H4 (cell line): ENCODE data around the gene ANHX. TPM values are rescaled to one million over a fixed set of nuclear protein-coding genes. Genes with fewer than 3 reads are reported as not detected.
A peak's percentile ranks its signal among the peaks of the same experiment; 100 is the strongest.

ENCODE experiments used
- DNase-seq: peaks from one replicate; pipeline ENCODE4 v3.0.0-alpha.2; 2015; ENCODE audit warnings: low spot score
- total RNA-seq: library from RNA; depleted of rRNA; stranded (reverse); fragments of >200 nt; shearing (Covaris generic); gene quantifications from 2 replicates; pipeline ENCODE4 v1.2.3, GENCODE V29; 2014; rRNA removed

ANHX gene
- total RNA-seq, 1 experiment from 2014 or later, result not detected

DNA sequence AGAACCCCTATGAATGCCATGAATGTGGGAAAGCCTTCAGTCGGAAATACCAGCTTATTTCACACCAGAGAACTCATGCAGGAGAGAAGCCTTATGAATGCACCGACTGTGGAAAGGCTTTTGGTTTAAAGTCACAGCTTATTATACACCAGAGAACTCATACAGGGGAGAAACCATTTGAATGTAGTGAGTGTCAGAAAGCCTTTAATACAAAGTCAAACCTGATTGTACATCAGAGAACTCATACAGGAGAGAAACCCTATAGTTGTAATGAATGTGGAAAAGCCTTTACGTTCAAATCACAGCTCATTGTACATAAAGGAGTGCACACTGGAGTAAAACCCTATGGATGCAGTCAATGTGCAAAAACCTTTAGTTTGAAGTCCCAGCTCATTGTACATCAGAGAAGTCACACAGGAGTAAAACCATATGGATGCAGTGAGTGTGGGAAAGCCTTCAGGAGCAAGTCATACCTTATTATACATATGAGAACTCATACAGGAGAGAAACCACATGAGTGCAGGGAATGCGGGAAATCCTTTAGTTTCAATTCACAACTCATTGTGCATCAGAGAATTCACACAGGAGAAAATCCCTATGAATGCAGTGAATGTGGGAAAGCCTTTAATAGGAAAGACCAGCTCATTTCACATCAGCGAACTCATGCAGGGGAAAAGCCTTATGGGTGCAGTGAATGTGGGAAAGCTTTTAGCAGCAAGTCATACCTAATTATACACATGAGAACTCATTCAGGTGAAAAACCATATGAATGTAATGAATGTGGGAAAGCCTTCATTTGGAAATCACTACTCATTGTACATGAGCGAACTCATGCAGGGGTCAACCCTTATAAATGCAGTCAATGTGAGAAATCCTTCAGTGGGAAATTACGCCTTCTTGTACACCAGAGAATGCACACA lies 32.1 kb downstream of the ANHX start:
- no peak for DNase-seq

DNA sequence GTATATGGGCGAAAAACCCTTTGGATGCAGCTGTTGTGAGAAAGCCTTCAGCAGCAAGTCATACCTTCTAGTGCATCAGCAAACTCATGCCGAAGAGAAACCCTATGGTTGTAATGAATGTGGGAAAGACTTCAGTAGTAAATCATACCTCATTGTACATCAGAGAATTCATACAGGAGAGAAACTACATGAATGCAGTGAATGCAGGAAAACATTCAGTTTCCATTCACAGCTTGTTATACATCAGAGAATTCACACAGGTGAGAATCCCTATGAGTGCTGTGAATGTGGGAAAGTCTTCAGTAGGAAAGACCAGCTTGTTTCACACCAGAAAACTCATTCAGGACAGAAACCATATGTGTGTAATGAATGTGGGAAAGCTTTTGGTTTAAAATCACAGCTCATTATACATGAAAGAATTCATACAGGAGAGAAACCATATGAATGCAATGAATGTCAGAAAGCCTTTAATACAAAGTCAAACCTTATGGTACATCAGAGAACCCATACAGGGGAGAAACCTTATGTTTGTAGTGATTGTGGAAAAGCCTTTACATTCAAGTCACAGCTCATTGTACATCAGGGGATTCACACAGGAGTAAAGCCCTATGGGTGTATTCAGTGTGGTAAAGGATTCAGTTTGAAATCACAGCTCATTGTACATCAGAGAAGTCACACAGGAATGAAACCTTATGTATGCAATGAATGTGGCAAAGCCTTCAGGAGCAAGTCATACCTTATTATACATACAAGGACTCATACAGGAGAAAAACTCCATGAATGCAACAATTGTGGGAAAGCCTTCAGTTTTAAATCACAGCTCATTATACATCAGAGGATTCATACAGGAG lies 33.0 kb downstream of the ANHX start:
- no peak for DNase-seq

DNA sequence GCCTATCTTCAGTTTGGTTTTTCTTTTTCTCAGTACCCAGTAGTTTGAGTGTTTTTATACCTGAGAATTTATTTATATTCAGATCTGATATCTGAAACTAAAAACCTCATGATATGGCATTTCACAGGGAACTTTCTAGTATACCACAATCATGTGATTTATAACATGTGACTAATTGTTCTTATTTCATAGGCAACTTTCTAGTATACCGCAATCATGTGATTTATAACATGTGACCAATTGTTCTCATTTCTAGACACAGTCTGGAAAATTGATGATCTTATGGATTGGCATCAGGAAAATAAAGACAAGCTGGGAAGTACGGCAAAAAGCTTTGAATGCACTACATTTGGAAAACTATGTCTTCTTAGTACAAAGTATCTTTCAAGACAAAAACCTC lies 33.8 kb downstream of the ANHX start:
- no peak for DNase-seq

DNA sequence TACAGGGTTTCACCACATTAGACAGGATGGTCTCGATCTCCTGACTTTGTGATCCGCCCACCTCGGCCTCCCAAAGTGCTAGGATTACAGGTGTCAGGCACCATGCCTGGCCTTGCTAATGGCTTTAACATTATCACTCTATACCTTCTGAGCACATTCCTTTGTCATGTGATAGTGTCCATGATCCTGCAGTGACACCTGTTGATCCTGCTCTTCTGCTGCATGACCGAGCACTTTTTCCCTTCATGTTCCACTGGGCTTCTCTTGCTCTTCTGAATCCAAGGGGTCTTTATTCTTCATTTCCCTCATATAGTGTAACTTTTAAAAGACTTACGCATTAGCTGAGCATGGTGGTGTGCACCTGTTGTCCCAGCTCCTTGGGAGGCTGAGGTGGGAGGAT lies 42.8 kb downstream of the ANHX start:
- DNase-seq, result no peak

DNA sequence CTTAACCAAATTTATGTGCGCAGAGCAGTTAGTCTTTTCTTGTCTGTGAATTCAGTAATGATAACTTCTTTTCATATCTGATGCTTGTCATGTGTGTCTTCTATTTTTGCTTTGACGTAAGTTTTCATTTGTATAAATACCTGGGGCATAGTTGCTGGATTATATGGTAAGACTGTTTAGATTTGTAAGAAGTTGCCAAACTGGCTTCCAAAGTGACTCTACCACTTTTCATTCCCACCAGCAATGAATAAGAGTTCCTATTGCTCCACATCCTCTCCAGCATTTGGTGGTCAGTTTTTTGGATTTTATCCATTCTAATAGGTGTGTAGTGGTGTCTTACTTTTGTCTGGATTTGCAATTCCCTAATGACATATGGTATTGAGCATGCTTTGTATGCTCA lies 45.5 kb downstream of the ANHX start:
- no peak for DNase-seq

DNA sequence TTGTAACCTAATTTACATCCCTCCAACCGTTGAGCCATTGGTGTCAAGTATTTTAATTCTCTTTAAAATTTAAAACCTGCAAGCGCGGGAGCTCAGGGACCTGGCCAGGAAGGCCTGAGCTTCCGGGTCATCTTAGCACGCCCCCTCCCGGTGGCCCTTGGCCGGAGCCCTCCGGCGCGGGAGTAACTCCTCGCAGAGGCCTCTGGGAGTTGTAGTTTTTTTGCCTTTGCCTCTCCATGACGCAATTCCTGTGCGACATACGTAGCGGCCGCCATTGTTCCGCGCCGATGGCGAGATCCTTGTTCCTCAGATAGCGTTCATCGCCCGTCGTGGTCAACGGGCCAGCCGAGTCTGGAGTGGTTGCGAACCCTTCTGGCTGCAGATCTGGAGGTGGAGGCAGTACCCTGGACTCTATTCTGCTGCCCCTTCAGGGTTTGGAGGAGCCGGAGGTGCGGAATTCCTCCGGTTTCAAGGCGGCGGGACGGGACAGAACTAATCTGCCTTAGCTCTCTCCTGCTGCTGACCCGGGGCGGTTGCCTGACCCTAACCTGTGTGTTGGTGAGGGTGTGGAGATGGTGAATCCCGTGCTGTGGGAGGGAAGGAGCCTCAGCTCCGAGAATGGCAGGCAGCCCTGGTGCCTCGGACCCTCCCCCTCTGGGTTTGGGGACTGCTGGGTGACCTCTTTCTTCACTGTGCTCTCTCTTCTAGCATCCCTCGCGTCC lies 54.3 kb downstream of the ANHX start, which contains the start of gene ZNF268:
TSS of gene ZNF268 (plus strand) at position 258 of the 722 bp plus-strand sequence. CDS start 503 bp downstream, outside the sequence.
- DNase-seq, result peak; percentile 75

DNA sequence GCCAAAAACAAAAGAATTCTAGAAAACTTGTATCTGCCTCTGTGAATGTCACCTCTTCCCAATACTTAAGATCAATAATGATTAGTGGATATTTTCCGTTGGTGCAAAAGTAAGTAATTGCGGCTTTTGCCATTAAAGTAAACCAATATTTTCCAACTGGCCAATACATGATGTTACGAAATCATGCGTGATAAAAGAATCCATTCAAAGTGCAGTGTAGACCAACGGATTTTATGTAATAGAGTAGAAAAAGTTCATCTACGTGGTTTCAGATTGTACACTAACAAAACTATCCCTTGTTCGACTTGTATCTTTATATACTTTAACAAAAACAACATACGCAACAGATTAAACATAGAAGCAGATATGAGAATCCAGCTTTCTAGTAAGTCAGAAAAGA lies 55.0 kb downstream of the ANHX start:
- DNase-seq, result no peak

DNA sequence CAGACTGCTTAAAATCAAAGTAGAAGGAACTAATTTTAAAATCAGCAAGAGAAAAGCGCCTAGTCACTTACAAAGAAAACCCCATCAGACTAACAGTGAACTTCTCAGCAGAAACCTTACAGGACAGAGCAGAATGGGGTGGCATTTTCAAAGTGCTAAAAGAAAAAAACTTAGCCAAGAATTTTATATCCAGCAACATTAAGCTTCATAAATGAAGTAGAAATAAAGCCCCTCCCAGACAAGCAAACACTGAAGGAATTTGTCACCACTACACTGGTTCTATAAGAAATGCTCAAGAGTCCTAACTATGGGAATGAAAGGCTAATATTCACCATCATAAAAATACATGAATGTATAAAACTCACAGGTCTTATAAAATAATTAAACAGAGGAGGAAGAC lies 60.8 kb downstream of the ANHX start:
- no peak for DNase-seq

DNA sequence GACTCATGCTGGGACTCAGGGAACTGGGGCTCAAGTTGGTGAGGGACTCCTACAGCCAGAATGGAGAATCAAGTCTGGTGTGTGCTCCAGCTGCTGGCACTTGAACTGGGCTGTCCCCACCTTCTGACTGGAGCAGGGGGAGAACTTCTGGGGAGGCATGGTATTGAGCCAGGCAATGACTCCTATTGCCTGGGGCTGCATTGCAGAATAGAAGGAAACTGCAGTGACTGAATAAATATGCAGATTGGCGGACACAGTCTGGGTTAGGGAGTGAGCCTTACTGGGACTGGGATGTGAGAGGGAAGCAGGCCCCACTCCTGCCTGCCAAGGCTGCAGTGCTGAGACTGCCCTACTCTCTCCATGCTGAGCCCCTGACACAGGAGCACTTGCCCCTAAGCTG lies 63.2 kb downstream of the ANHX start:
- DNase-seq, result no peak

Other genes starting within 250 kb of the ANHX start
- gene ZNF26, start 249.5 kb downstream of the ANHX start, total RNA-seq, result 4.1 TPM in 2 replicates
- gene ZNF84, start 198.4 kb downstream of the ANHX start, total RNA-seq, result 7.6 and 9.0 TPM in 2 replicates
- 9.8 and 17.0 TPM in 2 replicates for gene ZNF140, start 155.0 kb downstream of the ANHX start, total RNA-seq
- 0.43 and 0.47 TPM in 2 replicates for gene ZNF891, start 105.6 kb downstream of the ANHX start, total RNA-seq
- 1.4 and 3.0 TPM in 2 replicates for gene ZNF10, start 105.2 kb downstream of the ANHX start, total RNA-seq
- gene ZNF268, start 54.4 kb downstream of the ANHX start, total RNA-seq, result 12.9 and 16.9 TPM in 2 replicates